ENCODE measurements around the gene STAG2.

DNA sequence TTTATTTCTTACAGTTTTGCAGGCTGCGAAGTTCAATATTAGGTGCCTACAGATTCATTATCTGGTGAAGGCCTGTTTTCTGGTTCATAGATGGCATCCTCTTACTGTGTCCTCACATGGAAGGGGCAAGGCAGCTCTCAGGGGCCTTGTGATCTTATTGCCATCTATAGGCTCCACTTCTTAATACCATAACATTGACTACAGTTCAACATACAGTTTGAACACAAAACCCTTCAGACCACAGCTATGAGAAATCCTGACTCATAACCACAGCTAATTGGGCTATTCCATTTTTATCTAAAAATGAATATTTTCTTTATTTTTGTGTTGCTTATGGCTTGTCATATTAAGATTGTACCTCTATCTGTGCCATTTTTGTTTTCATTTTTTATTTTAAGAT is 72.3 kb downstream of the STAG2 start:
- TF ChIP-seq, protein P1, sequence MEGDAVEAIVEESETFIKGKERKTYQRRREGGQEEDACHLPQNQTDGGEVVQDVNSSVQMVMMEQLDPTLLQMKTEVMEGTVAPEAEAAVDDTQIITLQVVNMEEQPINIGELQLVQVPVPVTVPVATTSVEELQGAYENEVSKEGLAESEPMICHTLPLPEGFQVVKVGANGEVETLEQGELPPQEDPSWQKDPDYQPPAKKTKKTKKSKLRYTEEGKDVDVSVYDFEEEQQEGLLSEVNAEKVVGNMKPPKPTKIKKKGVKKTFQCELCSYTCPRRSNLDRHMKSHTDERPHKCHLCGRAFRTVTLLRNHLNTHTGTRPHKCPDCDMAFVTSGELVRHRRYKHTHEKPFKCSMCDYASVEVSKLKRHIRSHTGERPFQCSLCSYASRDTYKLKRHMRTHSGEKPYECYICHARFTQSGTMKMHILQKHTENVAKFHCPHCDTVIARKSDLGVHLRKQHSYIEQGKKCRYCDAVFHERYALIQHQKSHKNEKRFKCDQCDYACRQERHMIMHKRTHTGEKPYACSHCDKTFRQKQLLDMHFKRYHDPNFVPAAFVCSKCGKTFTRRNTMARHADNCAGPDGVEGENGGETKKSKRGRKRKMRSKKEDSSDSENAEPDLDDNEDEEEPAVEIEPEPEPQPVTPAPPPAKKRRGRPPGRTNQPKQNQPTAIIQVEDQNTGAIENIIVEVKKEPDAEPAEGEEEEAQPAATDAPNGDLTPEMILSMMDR (optimal IDR thresholded peaks at IDR 0.05 in 1 of 3, IDR thresholded peaks at IDR 0.05 in 1 of 3, conservative IDR thresholded peaks at IDR 0.05 in 1 of 3; ENCODE audit: extremely low read depth in 1 of 3, insufficient read depth in 2 of 3, low read length in 3 of 3): no peak
- TF ChIP-seq EZH2 (IDR thresholded peaks at IDR 0.05; ENCODE audit: low read length): no peak

Measured in keratinocyte (primary cell).